WERI-Rb-1 (cell line): ENCODE data around the gene MT1B.

Source experiments
- DNase-seq: peaks from one replicate; pipeline ENCODE4 v3.0.0-alpha.2; 2020
- H3K27ac ChIP-seq: fragments of 250-450 bp; sonication (Bioruptor Pico); 2 replicates; pipeline ENCODE4 v1.5.1; 2020; ENCODE audit warnings: mild to moderate bottlenecking, moderate library complexity
- H3K27me3 ChIP-seq: fragments of 250-450 bp; sonication (Bioruptor Pico); 2 replicates; pipeline ENCODE4 v1.5.1; 2021; ENCODE audit warnings: mild to moderate bottlenecking, low read depth, moderate library complexity; ENCODE audit not compliant: insufficient read depth, severe bottlenecking
- H3K36me3 ChIP-seq: fragments of 250-450 bp; sonication (Bioruptor Pico); 2 replicates; pipeline ENCODE4 v1.5.1; 2020; ENCODE audit warnings: mild to moderate bottlenecking, moderate library complexity
- H3K4me3 ChIP-seq: 2 replicates; pipeline ENCODE4 v1.5.1; 2011; ENCODE audit warnings: low read depth, mild to moderate bottlenecking, control low read depth, low read length
- H3K9me3 ChIP-seq: fragments of 250-450 bp; sonication (Bioruptor Pico); 2 replicates; pipeline ENCODE4 v1.5.1; 2021; ENCODE audit warnings: mild to moderate bottlenecking, moderate library complexity; ENCODE audit not compliant: severe bottlenecking
- CTCF ChIP-seq: IDR thresholded peaks from 2 replicates; pipeline ENCODE4 v1.5.1; 2011; ENCODE audit warnings: low read depth, mild to moderate bottlenecking, control low read depth, inconsistent platforms, low read length

MT1B gene

GRCh38 chr16:56623637-56624036 is 28.0 kb upstream of the MT1B start:
- TF ChIP-seq CTCF: no peak
- Histone ChIP-seq H3K9me3 (no peaks in the 10 kb centered on the region), H3K27me3 (no peaks in the 10 kb centered on the region), H3K36me3 (no peaks in the 10 kb centered on the region), H3K27ac (no peak overlapping the region), H3K4me3 (no peak overlapping the region)
- no peak for DNase-seq

GRCh38 chr16:56625140-56625942 is 26.3 kb upstream of the MT1B start, which contains the start of gene MT1E:
TSS of gene MT1E (plus strand) at chr16:56625781. CDS start at chr16:56625852, 71 bp downstream.
- TF ChIP-seq CTCF: no peak
- DNase-seq: no peak
- Histone ChIP-seq H3K4me3 (no peak within 1 kb of the TSS), H3K36me3 (no peaks in the 10 kb centered on the region), H3K27me3 (no peaks in the 10 kb centered on the region), H3K27ac (no peak within 1 kb of the TSS), H3K9me3 (no peaks in the 10 kb centered on the region)

- H3K9me3 ChIP-seq: no peaks in the 10 kb centered on the region
- no peak overlapping the region for H3K4me3 ChIP-seq
- H3K27ac ChIP-seq: no peak overlapping the region
- H3K36me3 ChIP-seq: no peaks in the 10 kb centered on the region
- no peaks in the 10 kb centered on the region for H3K27me3 ChIP-seq
- no peak for DNase-seq
- no peak for TF ChIP-seq CTCF
Observed at GRCh38 chr16:56625943-56626654, 25.6 kb upstream of the MT1B start.

GRCh38 chr16:56626685-56627084 is 25.0 kb upstream of the MT1B start:
- no peaks in the 10 kb centered on the region for H3K36me3 ChIP-seq
- TF ChIP-seq CTCF: no peak
- H3K9me3 ChIP-seq: no peaks in the 10 kb centered on the region
- no peak overlapping the region for H3K27ac ChIP-seq
- no peak overlapping the region for H3K4me3 ChIP-seq
- no peaks in the 10 kb centered on the region for H3K27me3 ChIP-seq
- DNase-seq: no peak

- DNase-seq: no peak
- Histone ChIP-seq H3K36me3 (no peaks in the 10 kb centered on the region), H3K27ac (peak overlapping the region; percentile 65), H3K9me3 (no peaks in the 10 kb centered on the region), H3K27me3 (no peaks in the 10 kb centered on the region), H3K4me3 (no peak overlapping the region)
- no peak for TF ChIP-seq CTCF
Observed at GRCh38 chr16:56628486-56629350, 23.0 kb upstream of the MT1B start.
